Activated CD8-positive, alpha-beta T cell treated with anti-CD3 and anti-CD28 coated beads for 36 hours (primary cell): Measurements from ENCODE around the gene FAM174B. TPM values are rescaled to one million over a fixed set of nuclear protein-coding genes. Genes with fewer than 3 reads are reported as not detected.
A peak's percentile ranks its signal among the peaks of the same experiment; 100 is the strongest.

Experiments used
- ATAC-seq: fragments of 200-7000 bp; cut with Tn5 transposase; one replicate; pipeline ENCODE4 v1.10.0; 2021; ENCODE audit warnings: mild to moderate bottlenecking, moderate library complexity
- CTCF ChIA-PET: fragments of 350-600 bp; sonication (Branson Sonifier 250); formaldehyde crosslinking; loops from one replicate; lab custom pipeline; 2021; ENCODE audit warnings: antibody characterized with exemption; lab: Charles Lee
- POLR2A ChIA-PET: fragments of 350-600 bp; sonication (Branson Sonifier 250); formaldehyde crosslinking; loops from one replicate; lab custom pipeline; 2021; ENCODE audit warnings: antibody characterized with exemption; lab: Charles Lee
- DNase-seq: peaks from one replicate; pipeline ENCODE4 v3.0.0-alpha.2; 2020
- H3K27ac Mint-ChIP-seq: one replicate; pipeline ENCODE4 v1.8.0; 2021; ENCODE audit warnings: mild to moderate bottlenecking, mixed read lengths
- H3K27me3 Mint-ChIP-seq: one replicate; pipeline ENCODE4 v1.8.0; 2021; ENCODE audit warnings: mixed read lengths
- H3K36me3 Mint-ChIP-seq: one replicate; pipeline ENCODE4 v1.8.0; 2021; ENCODE audit warnings: low read depth, mixed read lengths
- H3K4me1 Mint-ChIP-seq: one replicate; pipeline ENCODE4 v1.8.0; 2021; ENCODE audit warnings: low read depth, mixed read lengths
- H3K4me3 Mint-ChIP-seq: one replicate; pipeline ENCODE4 v1.8.0; 2021; ENCODE audit warnings: mild to moderate bottlenecking, moderate library complexity, mixed read lengths
- H3K9me3 Mint-ChIP-seq: one replicate; pipeline ENCODE4 v1.8.0; 2021; ENCODE audit warnings: mixed read lengths
- CTCF ChIP-seq: fragments of 200-600 bp; IDR thresholded peaks from one replicate; pipeline ENCODE4 v1.8.0; 2022; ENCODE audit warnings: antibody characterized with exemption, mild to moderate bottlenecking
- intact Hi-C: fragments of 100-400 bp; cut with micrococcal nuclease; formaldehyde crosslinking; loops from one replicate; pipeline ENCODE4 v1.10.0; 2022
- total RNA-seq, 2 experiments: library from RNA; stranded (reverse); gene quantifications; one replicate each; pipeline ENCODE4 v1.2.3, GENCODE V29; 2021

FAM174B gene
- total RNA-seq, 2 experiments from 2014 or later = 2.6 to 3.0 TPM

- peaks cover 4% of the 10 kb centered on the region for H3K4me1 Mint-ChIP-seq
- ATAC-seq (no peak), DNase-seq (no peak)
- ChIA-PET POLR2A (no interaction called here), CTCF (no interaction called here)
- no peaks in the 10 kb centered on the region for H3K36me3 Mint-ChIP-seq
- no peak overlapping the region for H3K27ac Mint-ChIP-seq
- H3K27me3 Mint-ChIP-seq = peaks cover 1% of the 10 kb centered on the region
- H3K4me3 Mint-ChIP-seq = no peak overlapping the region
- peaks cover 2% of the 10 kb centered on the region for H3K9me3 Mint-ChIP-seq
- intact Hi-C loops = no loop called here
- no peak for TF ChIP-seq CTCF
These were observed 22.6 kb downstream of the FAM174B start for GRCh38 chr15:92633001-92633400.

- TF ChIP-seq CTCF = peak; percentile 11
- no peak overlapping the region for H3K27ac Mint-ChIP-seq
- DNase-seq (peak; percentile 12), ATAC-seq (no peak)
- intact Hi-C loops = no loop called here
- POLR2A ChIA-PET = no interaction called here
- H3K9me3 Mint-ChIP-seq = peaks cover 2% of the 10 kb centered on the region
- CTCF ChIA-PET = no interaction called here
- no peaks in the 10 kb centered on the region for H3K36me3 Mint-ChIP-seq
- peaks cover 1% of the 10 kb centered on the region for H3K27me3 Mint-ChIP-seq
- no peak overlapping the region for H3K4me3 Mint-ChIP-seq
- peaks cover 4% of the 10 kb centered on the region for H3K4me1 Mint-ChIP-seq
These were observed 23.9 kb downstream of the FAM174B start for GRCh38 chr15:92631721-92632120.

DNA sequence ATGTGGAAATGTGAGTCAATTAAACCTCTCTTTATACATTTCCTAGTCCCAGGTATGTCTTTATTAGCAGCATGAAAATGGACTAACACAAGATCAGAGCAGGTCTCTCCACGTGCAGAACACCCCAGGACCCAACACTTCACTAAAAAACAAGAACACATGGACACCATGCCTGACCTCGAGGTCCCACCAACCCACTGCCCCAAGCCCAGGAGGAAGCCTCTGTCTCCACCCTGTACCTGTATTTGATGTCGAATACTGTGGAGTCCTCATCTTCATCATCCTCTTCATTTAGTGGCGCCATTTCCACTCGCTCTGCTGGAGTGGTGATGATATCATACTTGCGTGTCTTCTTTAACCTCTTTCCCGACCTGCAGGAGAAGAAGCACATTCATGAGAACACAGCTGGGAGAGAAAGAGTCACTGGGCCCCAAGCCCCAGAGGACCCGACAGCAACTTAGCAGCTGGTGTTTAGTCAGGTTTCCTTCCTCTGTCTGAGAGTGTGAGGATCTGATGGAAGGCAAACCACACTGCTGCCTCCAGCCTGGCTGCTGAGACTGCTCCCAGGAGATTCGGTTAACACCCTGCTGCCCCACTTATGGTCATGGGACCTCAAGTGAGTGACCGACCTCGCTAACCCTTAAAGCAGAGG lies 25.5 kb downstream of the FAM174B start:
- ATAC-seq (no peak), DNase-seq (peak; percentile 14)
- H3K36me3 Mint-ChIP-seq = peaks cover 1% of the 10 kb centered on the region

DNA sequence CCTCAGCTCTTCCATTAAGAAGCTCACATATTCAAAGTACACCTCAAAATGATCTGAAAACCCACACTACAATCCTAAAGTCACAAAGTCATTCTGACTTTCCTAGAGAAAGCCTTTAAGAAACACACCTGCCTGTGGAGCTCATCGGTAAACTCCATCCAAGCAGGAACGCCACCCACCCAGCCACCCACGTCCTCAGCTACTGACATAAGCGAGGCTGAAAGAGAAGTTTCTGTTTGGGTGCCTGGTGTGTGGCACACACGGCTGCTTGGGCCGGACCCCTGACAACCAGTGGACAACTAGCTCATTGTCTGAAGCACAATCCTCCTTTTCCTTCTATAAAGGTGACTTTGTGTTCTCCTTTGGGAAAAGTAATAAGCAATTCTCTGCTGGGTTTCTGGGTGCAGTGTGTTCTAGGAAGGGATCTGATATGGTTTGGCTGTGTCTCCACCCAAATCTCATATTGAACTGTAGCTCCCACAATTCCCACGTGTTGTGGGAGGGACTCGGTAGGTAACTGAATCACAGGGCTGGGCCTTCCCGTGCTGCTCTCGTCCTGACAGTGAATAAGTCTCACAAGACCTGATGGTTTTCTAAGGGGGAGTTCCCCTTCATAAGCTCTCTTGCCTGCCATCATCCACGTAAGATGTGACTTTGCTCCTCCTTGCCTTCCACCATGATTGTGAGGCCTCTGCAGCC lies 26.1 kb downstream of the FAM174B start:
- H3K4me1 Mint-ChIP-seq = peaks cover 17% of the 10 kb centered on the region
- peaks cover 1% of the 10 kb centered on the region for H3K36me3 Mint-ChIP-seq
- intact Hi-C loops = no loop called here
- ATAC-seq (no peak), DNase-seq (peak; percentile 26)
- ChIA-PET CTCF (interaction anchor here (1.1 kb wide), 1 partner anchor 86 kb away, joined by 5 read pairs; no protein-coding TSS in a partner anchor), POLR2A (interaction anchor here (0.6 kb wide), 1 partner anchor 58 kb away, joined by 3 read pairs; no protein-coding TSS in a partner anchor)
- H3K27ac Mint-ChIP-seq = no peak overlapping the region
- no peak overlapping the region for H3K4me3 Mint-ChIP-seq
- H3K9me3 Mint-ChIP-seq = peaks cover 2% of the 10 kb centered on the region
- no peak for TF ChIP-seq CTCF
- peaks cover 2% of the 10 kb centered on the region for H3K27me3 Mint-ChIP-seq

More for the DNA sequence above, 25.5 kb downstream of the FAM174B start:
- ChIA-PET CTCF (interaction anchor here (1.1 kb wide), 1 partner anchor 85 kb away, joined by 5 read pairs; no protein-coding TSS in a partner anchor), POLR2A (no interaction called here)
- Mint-ChIP-seq H3K27ac (no peak overlapping the region), H3K9me3 (peaks cover 2% of the 10 kb centered on the region), H3K4me1 (peaks cover 10% of the 10 kb centered on the region), H3K27me3 (peaks cover 2% of the 10 kb centered on the region), H3K4me3 (no peak overlapping the region)
- intact Hi-C loops = no loop called here
- TF ChIP-seq CTCF = no peak

- H3K27me3 Mint-ChIP-seq = peaks cover 4% of the 10 kb centered on the region
- no peak overlapping the region for H3K27ac Mint-ChIP-seq
- POLR2A ChIA-PET = no interaction called here
- peaks cover 20% of the 10 kb centered on the region for H3K4me1 Mint-ChIP-seq
- peaks cover 1% of the 10 kb centered on the region for H3K36me3 Mint-ChIP-seq
- no peak overlapping the region for H3K4me3 Mint-ChIP-seq
- CTCF ChIA-PET = no interaction called here
- ATAC-seq = no peak
- H3K9me3 Mint-ChIP-seq = peaks cover 2% of the 10 kb centered on the region
- DNase-seq = no peak
- TF ChIP-seq CTCF = no peak
- intact Hi-C loops = no loop called here
These were observed 28.6 kb downstream of the FAM174B start for GRCh38 chr15:92627014-92627413.
